Neural cell (in vitro differentiated cells): ENCODE data around the gene PLEKHG3. TPM values are rescaled to one million over a fixed set of nuclear protein-coding genes. Genes with fewer than 3 reads are reported as not detected.

ENCODE experiments used
- H2AFZ ChIP-seq: fragments of 200-600, 300-800 bp; sonication (generic), shearing (Covaris generic); 2 replicates; pipeline ENCODE4 v1.6.0; 2014; ENCODE audit warnings: low read depth, mild to moderate bottlenecking, antibody characterized with exemption, low read length, moderate library complexity
- H3F3A ChIP-seq: fragments of 200-600 bp; shearing (Covaris generic); 2 replicates; pipeline ENCODE4 v1.6.1; 2016; ENCODE audit warnings: mild to moderate bottlenecking, moderate library complexity, mixed read lengths, antibody characterized with exemption, low read length; ENCODE audit not compliant: insufficient read depth, poor library complexity, severe bottlenecking
- H3K27ac ChIP-seq: fragments of 200-600, 300-800 bp; sonication (generic), shearing (Covaris generic); 2 replicates; pipeline ENCODE4 v1.5.1; 2014; ENCODE audit warnings: mild to moderate bottlenecking, low read length, moderate library complexity
- H3K27me3 ChIP-seq: fragments of 300-800, 200-600 bp; sonication (generic), shearing (Covaris generic); 2 replicates; pipeline ENCODE4 v1.6.0; 2014; ENCODE audit warnings: mild to moderate bottlenecking, low read depth, low read length, moderate library complexity; ENCODE audit not compliant: insufficient read depth
- H3K36me3 ChIP-seq: fragments of 300-800, 200-600 bp; sonication (generic), shearing (Covaris generic); 2 replicates; pipeline ENCODE4 v1.5.1; 2014; ENCODE audit warnings: mild to moderate bottlenecking, antibody characterized with exemption, low read length, moderate library complexity; ENCODE audit not compliant: insufficient read depth
- H3K4me2 ChIP-seq: fragments of 300-800, 200-600 bp; sonication (generic), shearing (Covaris generic); 2 replicates; pipeline ENCODE4 v1.6.0; 2014; ENCODE audit warnings: mild to moderate bottlenecking, low read length
- H3K4me3 ChIP-seq: fragments of 300-800, 200-600 bp; sonication (generic), shearing (Covaris generic); 2 replicates; pipeline ENCODE4 v1.5.1; 2014; ENCODE audit warnings: mild to moderate bottlenecking, low read length, moderate library complexity
- H3K79me2 ChIP-seq: fragments of 200-600 bp; shearing (Covaris generic); replicated peaks from 2 replicates; pipeline ENCODE4 v1.6.0; 2014; ENCODE audit warnings: mild to moderate bottlenecking, low read length, moderate library complexity; ENCODE audit not compliant: insufficient read depth
- H3K9ac ChIP-seq: fragments of 300-800, 200-600 bp; sonication (generic), shearing (Covaris generic); 2 replicates; pipeline ENCODE4 v1.6.1; 2016; ENCODE audit warnings: mild to moderate bottlenecking, low read length, mixed read lengths
- H3K9me2 ChIP-seq: fragments of 200-600 bp; shearing (Covaris generic); 2 replicates; pipeline ENCODE4 v1.6.1; 2016; ENCODE audit warnings: mild to moderate bottlenecking, low read length, mixed read lengths; ENCODE audit not compliant: insufficient read depth
- H3K9me3 ChIP-seq: fragments of 200-600, 300-800 bp; sonication (generic), shearing (Covaris generic); 2 replicates; pipeline ENCODE4 v1.6.1; 2016; ENCODE audit warnings: mild to moderate bottlenecking, mixed run types, low read length, moderate library complexity, mixed read lengths
- H4K20me1 ChIP-seq: fragments of 200-600 bp; shearing (Covaris generic); 2 replicates; pipeline ENCODE4 v1.6.1; 2016; ENCODE audit warnings: mild to moderate bottlenecking, mixed run types; ENCODE audit not compliant: insufficient read depth
- CTCF ChIP-seq: fragments of 450-650 bp; IDR thresholded peaks from 2 replicates; pipeline ENCODE4 v1.5.1; 2014; ENCODE audit warnings: antibody characterized with exemption, mild to moderate bottlenecking, moderate library complexity; ENCODE audit not compliant: poor library complexity, severe bottlenecking
- EP300 ChIP-seq: fragments of 450-650 bp; conservative IDR thresholded peaks from 2 replicates; pipeline ENCODE4 v1.6.1; 2014; ENCODE audit warnings: antibody characterized with exemption, mild to moderate bottlenecking, moderate library complexity; ENCODE audit not compliant: poor library complexity, severe bottlenecking
- EZH2 ChIP-seq: fragments of 200-600, 300-800 bp; shearing (Covaris generic), sonication (generic); IDR thresholded peaks from 2 replicates; pipeline ENCODE4 v1.6.1; 2014; ENCODE audit warnings: antibody characterized with exemption, low read length, borderline replicate concordance, mild to moderate bottlenecking; ENCODE audit not compliant: insufficient read depth, poor library complexity, severe bottlenecking
- MXI1 ChIP-seq: fragments of 450-650 bp; conservative IDR thresholded peaks from 2 replicates; pipeline ENCODE4 v1.6.1; 2014; ENCODE audit warnings: antibody characterized with exemption, mild to moderate bottlenecking; ENCODE audit not compliant: poor library complexity, severe bottlenecking
- POLR2AphosphoS5 ChIP-seq: IDR thresholded peaks from 2 replicates; pipeline ENCODE4 v1.6.1; 2012
- RAD21 ChIP-seq: fragments of 450-650 bp; conservative IDR thresholded peaks from 2 replicates; pipeline ENCODE4 v1.6.1; 2014; ENCODE audit warnings: antibody characterized with exemption, mild to moderate bottlenecking, moderate library complexity
- SMC3 ChIP-seq: fragments of 450-650 bp; conservative IDR thresholded peaks from 2 replicates; pipeline ENCODE4 v1.6.1; 2014; ENCODE audit warnings: antibody characterized with exemption, mild to moderate bottlenecking, moderate library complexity; ENCODE audit not compliant: poor library complexity
- TAF1 ChIP-seq: IDR thresholded peaks from 2 replicates; pipeline ENCODE4 v1.6.1; 2012; ENCODE audit warnings: low read depth
- polyA plus RNA-seq: library from polyadenylated mRNA; depleted of rRNA; stranded (reverse); fragments of >200 nt; gene quantifications from 2 replicates; pipeline ENCODE4 v1.2.3, GENCODE V29; 2014
- TF ChIP-seq, protein P1 (sequence below): IDR thresholded peaks from 2 replicates; pipeline ENCODE4 v1.6.1; 2012; ENCODE audit warnings: borderline replicate concordance

Gene PLEKHG3
- polyA plus RNA-seq, 1 donor from 2014 or later: 15.8 TPM

DNA sequence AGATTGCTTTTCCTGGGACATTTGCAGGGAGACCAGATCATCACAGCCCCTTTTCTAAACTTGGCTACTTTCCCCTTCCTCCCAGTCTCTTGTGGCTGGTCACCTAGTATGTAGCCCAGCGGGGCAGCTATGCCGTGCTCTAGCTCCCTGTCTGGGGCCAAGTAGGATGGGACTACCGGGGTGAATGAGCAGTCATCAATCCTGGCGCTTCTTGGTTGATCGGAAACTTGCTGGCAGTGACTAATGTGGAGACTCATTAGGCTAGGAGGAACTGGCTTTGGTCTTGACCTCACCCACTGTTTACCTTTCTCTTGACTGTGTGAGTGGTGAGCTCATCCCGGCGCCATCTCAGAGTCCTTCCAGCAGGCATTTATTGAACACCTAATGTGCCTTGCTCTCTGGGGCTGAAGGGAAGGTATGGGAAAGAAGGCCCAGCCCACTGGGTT is 15.9 kb downstream of the PLEKHG3 start:
- Histone ChIP-seq H3K4me2 (no peak overlapping the region), H3K4me3 (no peak overlapping the region), H3K79me2 (peaks cover 11% of the 10 kb centered on the region)

GRCh38 chr14:64721391-64721791 is 17.2 kb downstream of the PLEKHG3 start:
- no peaks in the 10 kb centered on the region for H4K20me1 ChIP-seq
- H3K9me3 ChIP-seq: no peaks in the 10 kb centered on the region
- no peaks in the 10 kb centered on the region for H3K9me2 ChIP-seq
- no peak for TF ChIP-seq TAF1
- TF ChIP-seq MXI1: no peak
- TF ChIP-seq POLR2AphosphoS5: no peak
- no peak for TF ChIP-seq RAD21
- TF ChIP-seq EZH2: no peak
- TF ChIP-seq, protein P1, sequence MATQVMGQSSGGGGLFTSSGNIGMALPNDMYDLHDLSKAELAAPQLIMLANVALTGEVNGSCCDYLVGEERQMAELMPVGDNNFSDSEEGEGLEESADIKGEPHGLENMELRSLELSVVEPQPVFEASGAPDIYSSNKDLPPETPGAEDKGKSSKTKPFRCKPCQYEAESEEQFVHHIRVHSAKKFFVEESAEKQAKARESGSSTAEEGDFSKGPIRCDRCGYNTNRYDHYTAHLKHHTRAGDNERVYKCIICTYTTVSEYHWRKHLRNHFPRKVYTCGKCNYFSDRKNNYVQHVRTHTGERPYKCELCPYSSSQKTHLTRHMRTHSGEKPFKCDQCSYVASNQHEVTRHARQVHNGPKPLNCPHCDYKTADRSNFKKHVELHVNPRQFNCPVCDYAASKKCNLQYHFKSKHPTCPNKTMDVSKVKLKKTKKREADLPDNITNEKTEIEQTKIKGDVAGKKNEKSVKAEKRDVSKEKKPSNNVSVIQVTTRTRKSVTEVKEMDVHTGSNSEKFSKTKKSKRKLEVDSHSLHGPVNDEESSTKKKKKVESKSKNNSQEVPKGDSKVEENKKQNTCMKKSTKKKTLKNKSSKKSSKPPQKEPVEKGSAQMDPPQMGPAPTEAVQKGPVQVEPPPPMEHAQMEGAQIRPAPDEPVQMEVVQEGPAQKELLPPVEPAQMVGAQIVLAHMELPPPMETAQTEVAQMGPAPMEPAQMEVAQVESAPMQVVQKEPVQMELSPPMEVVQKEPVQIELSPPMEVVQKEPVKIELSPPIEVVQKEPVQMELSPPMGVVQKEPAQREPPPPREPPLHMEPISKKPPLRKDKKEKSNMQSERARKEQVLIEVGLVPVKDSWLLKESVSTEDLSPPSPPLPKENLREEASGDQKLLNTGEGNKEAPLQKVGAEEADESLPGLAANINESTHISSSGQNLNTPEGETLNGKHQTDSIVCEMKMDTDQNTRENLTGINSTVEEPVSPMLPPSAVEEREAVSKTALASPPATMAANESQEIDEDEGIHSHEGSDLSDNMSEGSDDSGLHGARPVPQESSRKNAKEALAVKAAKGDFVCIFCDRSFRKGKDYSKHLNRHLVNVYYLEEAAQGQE: no peak
- TF ChIP-seq EP300: no peak
- TF ChIP-seq SMC3: no peak
- no peak for TF ChIP-seq CTCF
- H3K36me3 ChIP-seq: no peaks in the 10 kb centered on the region
- H3K79me2 ChIP-seq: peaks cover 11% of the 10 kb centered on the region
- no peak overlapping the region for H3K27ac ChIP-seq
- no peaks in the 10 kb centered on the region for H3F3A ChIP-seq
- H3K9ac ChIP-seq: no peak overlapping the region
- H3K4me2 ChIP-seq: no peak overlapping the region
- no peak overlapping the region for H2AFZ ChIP-seq
- no peak overlapping the region for H3K4me3 ChIP-seq
- H3K27me3 ChIP-seq: no peaks in the 10 kb centered on the region

More for the DNA sequence above, 15.9 kb downstream of the PLEKHG3 start:
- Histone ChIP-seq H3K9me2 (no peaks in the 10 kb centered on the region), H2AFZ (no peak overlapping the region), H3K36me3 (no peaks in the 10 kb centered on the region), H4K20me1 (no peaks in the 10 kb centered on the region), H3K27ac (no peak overlapping the region), H3K9me3 (no peaks in the 10 kb centered on the region), H3F3A (no peaks in the 10 kb centered on the region), H3K27me3 (no peaks in the 10 kb centered on the region), H3K9ac (no peak overlapping the region)
- no peak for TF ChIP-seq SMC3
- TF ChIP-seq EZH2: no peak
- no peak for TF ChIP-seq EP300
